PFSK-1 (cell line): Measurements from ENCODE around the gene POLR3A.

Experiments
- FOXP2 ChIP-seq: optimal IDR thresholded peaks from 2 replicates; pipeline ENCODE3; 2011; ENCODE audit warnings: borderline replicate concordance, control low read depth, inconsistent platforms; ENCODE audit not compliant: insufficient read depth; ENCODE audit errors: extremely low read length, extremely low read depth
- POLR2AphosphoS5 ChIP-seq: IDR thresholded peaks from 2 replicates; pipeline ENCODE4 v1.6.1; 2012; ENCODE audit warnings: low read depth, mild to moderate bottlenecking, control low read depth, low read length, moderate library complexity
- SIN3A ChIP-seq: IDR thresholded peaks from 2 replicates; pipeline ENCODE4 v1.6.1; 2012; ENCODE audit warnings: mild to moderate bottlenecking, low read length, moderate library complexity, borderline replicate concordance; ENCODE audit not compliant: insufficient read depth
- TAF1 ChIP-seq: IDR thresholded peaks from 2 replicates; pipeline ENCODE4 v1.6.1; 2012; ENCODE audit warnings: low read length, control low read depth, borderline replicate concordance; ENCODE audit not compliant: insufficient read depth
- TF ChIP-seq, protein P1 (sequence below), 2 experiments: IDR thresholded peaks; 2 replicates each; pipeline versions ENCODE4 v1.6.1 to v1.8.0; 2011 to 2012; ENCODE audit warnings: low read depth in 2 of 2, low read length in 2 of 2, control low read depth in 1 of 2, inconsistent platforms in 1 of 2, mild to moderate bottlenecking in 1 of 2, moderate library complexity in 1 of 2; ENCODE audit not compliant: insufficient read depth in 1 of 2

POLR3A gene

DNA sequence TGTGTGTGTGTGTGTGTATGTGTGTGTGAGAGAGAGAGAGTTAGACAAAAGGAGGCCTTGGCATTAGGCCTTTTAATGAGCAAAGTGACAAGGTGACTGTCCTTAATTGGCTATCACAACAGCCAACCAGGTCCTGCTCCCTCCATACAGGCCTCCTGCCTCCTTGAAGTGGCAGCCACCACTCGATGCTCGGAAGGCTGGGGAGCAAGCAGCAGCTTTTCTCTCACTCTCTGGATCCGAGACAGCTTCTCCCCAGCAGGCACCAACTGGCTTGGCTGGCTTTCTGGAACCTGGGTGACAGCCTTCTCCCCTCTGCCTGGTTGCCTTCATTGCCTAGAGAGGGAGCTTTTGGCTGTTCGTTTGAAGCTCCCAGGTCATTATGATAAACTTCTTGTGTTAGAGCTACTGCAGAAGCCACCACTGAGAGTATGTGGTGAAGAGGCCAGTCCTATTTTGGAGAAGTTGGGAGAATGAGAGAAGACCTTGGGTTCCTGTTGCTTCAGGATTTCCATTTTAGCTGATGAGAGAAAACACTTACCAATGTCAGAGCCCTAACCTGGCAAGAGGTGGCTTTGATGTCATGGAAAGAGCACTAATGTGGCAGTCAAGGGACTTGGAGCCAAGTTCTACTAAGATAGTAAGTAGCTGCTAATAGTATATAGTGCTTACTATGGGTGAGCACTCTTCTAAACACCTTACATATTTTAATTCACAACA is 42.0 kb upstream of the POLR3A start:
- TF ChIP-seq, protein P1, sequence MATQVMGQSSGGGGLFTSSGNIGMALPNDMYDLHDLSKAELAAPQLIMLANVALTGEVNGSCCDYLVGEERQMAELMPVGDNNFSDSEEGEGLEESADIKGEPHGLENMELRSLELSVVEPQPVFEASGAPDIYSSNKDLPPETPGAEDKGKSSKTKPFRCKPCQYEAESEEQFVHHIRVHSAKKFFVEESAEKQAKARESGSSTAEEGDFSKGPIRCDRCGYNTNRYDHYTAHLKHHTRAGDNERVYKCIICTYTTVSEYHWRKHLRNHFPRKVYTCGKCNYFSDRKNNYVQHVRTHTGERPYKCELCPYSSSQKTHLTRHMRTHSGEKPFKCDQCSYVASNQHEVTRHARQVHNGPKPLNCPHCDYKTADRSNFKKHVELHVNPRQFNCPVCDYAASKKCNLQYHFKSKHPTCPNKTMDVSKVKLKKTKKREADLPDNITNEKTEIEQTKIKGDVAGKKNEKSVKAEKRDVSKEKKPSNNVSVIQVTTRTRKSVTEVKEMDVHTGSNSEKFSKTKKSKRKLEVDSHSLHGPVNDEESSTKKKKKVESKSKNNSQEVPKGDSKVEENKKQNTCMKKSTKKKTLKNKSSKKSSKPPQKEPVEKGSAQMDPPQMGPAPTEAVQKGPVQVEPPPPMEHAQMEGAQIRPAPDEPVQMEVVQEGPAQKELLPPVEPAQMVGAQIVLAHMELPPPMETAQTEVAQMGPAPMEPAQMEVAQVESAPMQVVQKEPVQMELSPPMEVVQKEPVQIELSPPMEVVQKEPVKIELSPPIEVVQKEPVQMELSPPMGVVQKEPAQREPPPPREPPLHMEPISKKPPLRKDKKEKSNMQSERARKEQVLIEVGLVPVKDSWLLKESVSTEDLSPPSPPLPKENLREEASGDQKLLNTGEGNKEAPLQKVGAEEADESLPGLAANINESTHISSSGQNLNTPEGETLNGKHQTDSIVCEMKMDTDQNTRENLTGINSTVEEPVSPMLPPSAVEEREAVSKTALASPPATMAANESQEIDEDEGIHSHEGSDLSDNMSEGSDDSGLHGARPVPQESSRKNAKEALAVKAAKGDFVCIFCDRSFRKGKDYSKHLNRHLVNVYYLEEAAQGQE (IDR thresholded peaks at IDR 0.05; ENCODE audit: insufficient read depth in 1 of 2, low read depth in 2 of 2, low read length in 2 of 2): no peak
- TF ChIP-seq POLR2AphosphoS5 (no peak), SIN3A (no peak), FOXP2 (no peak), TAF1 (no peak)

DNA sequence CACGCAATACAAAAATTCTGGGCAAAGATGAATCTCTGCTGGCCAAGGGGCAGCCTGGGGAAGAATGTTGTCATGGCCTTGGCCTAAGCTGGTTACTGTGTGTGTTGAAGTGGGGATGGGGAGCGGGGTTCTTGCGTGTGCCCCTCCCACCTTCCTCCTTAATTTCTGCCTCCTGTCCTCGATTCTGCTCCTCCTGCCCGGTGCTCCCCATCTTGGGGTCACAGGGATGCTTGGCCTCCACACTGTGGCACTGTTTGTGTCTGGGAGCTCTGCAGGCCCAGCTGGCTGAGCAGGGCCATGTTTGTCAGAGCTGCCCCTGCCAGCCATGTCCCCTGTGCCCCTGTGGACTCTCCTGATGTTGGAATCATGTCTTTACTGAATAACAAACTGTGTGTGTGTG is 41.4 kb upstream of the POLR3A start:
- TF ChIP-seq TAF1: no peak
- TF ChIP-seq, protein P1 (IDR thresholded peaks at IDR 0.05; ENCODE audit: insufficient read depth in 1 of 2, low read depth in 2 of 2, low read length in 2 of 2): no peak

DNA sequence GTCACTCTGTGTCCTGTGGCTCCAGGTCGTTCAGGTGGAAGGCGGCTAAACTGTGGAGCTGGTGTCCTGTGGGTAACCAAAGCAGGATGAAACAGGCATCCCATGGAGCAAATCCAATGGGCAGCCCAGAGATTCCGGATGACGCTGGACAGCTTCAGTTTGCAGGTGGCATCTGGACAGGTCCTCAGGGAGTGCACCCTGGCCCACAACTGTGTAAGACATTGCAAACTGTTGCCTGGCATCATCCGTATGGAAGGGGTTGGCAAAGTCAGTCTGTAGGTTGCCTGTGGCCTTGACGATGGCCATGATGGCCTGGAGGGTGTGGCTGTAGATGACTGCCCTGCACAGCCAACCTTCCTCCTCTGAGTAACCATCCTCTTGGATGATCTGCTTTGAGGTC is 39.8 kb upstream of the POLR3A start:
- no peak for TF ChIP-seq SIN3A
- TF ChIP-seq FOXP2: no peak
- TF ChIP-seq, protein P1 (IDR thresholded peaks at IDR 0.05; ENCODE audit: insufficient read depth in 1 of 2, low read depth in 2 of 2, low read length in 2 of 2): no peak
- no peak for TF ChIP-seq TAF1
- TF ChIP-seq POLR2AphosphoS5: no peak

DNA sequence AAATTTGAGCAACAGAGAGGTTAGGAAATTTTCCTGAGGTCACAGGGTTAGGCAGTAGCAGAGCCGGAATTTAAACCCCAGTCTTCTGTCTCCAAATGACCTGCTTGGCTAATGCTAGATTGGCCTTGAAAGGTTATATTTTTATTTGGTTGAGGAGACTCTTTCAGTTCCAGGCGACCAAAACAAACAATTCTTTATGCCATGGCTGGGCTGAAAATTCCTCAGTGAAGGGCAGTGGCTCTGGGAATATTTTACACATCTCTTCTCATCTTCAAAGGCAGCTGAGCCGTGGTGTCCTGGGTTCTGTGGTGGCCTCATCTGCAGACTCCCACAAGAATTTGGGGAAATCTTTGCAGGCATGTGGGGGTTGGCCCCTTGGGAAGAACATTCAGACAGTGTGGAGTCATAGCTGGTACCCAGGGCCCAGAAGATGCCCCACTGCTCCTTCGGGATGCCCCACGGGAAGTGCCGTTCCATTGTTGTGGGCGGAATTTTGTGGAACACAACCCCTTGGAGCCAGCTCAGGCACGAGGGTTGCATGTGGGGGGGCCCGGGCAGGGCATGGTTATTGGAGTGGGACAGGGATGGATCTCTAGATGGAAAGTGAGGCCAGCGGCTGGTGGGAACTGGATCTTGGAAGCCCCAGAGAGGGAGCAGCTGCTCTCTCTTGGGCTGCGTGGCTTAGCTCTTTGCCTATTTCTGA is 37.6 kb upstream of the POLR3A start:
- no peak for TF ChIP-seq POLR2AphosphoS5
- no peak for TF ChIP-seq FOXP2
- TF ChIP-seq SIN3A: no peak
- TF ChIP-seq, protein P1 (IDR thresholded peaks at IDR 0.05; ENCODE audit: insufficient read depth in 1 of 2, low read depth in 2 of 2, low read length in 2 of 2): no peak
- TF ChIP-seq TAF1: no peak

DNA sequence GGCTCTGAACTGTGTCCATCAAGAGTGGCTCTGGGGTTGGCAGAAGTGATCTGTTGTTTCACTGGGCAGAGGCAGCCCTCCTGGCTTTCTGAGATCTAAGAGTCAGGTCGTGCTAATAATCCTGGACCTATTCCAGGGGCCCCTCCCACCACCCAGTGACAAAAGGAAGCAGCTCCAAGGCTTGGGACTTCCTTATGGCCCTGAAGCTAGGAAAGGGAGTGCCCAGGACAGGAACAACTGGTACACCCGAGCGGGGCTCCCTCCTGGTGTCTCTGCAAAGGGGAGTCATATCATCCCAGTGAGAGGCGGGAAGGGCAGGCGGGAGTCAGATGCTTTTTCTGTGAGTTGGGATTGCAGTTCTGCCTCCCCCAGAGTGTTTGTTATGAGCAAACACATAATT is 36.7 kb upstream of the POLR3A start:
- TF ChIP-seq TAF1: no peak
